Measurements from ENCODE around the gene CYB5D1.

DNA sequence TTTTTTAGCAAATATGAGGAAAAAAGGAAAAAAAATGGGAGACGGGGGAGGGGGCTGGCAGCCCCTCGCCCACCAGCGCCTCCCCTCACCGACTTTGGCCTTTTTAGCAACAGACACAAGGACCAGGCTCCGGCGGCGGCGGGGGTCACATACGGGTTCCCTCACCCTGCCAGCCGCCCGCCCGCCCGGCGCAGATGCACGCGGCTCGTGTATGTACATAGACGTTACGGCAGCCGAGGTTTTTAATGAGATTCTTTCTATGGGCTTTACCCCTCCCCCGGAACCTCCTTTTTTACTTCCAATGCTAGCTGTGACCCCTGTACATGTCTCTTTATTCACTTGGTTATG lies 4.1 kb upstream of the CYB5D1 start:
- TF ChIP-seq CTCF (conservative IDR thresholded peaks at IDR 0.05 in 1 of 2, IDR thresholded peaks at IDR 0.05 in 1 of 2; ENCODE audit: extremely low read depth in 1 of 2, insufficient read depth in 1 of 2, low read depth in 1 of 2, low read length in 2 of 2), result no peak
- TF ChIP-seq EZH2 (IDR thresholded peaks at IDR 0.05; ENCODE audit: borderline replicate concordance, low read length), result no peak

Measured in mammary epithelial cell (primary cell).